Prostate gland (tissue), 2 donors: ENCODE results near the gene FAM234A.

ENCODE experiments used
- POLR2A ChIP-seq: fragments of 450-650 bp; IDR thresholded peaks from one replicate; pipeline ENCODE4 v1.6.1; 2016; ENCODE audit warnings: antibody characterized with exemption, mild to moderate bottlenecking
- POLR2AphosphoS5 ChIP-seq: sonication (generic); formaldehyde crosslinking; IDR thresholded peaks from one replicate; pipeline ENCODE4 v1.6.1; 2017; ENCODE audit warnings: antibody characterized with exemption
- TF ChIP-seq, protein P1 (sequence below), 4 experiments: fragments of 200-600 bp in 2 of 4; fragments of 450-650 bp in 2 of 4; sonication (generic) in 2 of 4; IDR thresholded peaks; 1 replicate in 3 of 4; 2 replicates in 1 of 4; pipeline ENCODE4 v1.5.1; 2016 to 2019; ENCODE audit warnings: antibody characterized with exemption in 4 of 4, mild to moderate bottlenecking in 2 of 4, moderate library complexity in 2 of 4

DNA sequence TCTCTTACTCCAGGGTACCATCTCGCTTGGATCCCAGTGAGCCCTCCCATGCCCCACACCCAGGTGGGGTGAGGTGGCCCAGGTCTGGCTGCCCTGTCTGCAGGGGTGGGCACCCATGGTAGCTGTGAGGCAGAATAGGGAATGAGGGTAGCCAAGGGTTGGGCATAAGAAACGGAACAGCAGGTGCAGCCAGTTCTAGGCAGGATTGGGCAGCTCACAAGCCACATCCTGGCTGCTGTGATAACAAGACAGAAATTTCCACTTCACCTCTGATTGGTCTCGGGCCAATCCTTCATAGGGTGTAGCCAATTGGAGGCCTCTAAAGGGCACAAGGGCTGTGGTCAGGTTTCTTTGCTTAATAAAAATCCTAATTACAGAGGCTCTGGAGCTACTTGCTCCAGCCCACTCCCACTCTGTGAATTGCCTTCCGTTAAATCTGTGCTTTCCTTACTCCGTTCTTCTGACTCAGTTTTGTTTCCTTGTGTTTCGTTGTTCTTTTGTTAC lies 44.3 kb downstream of the FAM234A start:
- TF ChIP-seq, protein P1, sequence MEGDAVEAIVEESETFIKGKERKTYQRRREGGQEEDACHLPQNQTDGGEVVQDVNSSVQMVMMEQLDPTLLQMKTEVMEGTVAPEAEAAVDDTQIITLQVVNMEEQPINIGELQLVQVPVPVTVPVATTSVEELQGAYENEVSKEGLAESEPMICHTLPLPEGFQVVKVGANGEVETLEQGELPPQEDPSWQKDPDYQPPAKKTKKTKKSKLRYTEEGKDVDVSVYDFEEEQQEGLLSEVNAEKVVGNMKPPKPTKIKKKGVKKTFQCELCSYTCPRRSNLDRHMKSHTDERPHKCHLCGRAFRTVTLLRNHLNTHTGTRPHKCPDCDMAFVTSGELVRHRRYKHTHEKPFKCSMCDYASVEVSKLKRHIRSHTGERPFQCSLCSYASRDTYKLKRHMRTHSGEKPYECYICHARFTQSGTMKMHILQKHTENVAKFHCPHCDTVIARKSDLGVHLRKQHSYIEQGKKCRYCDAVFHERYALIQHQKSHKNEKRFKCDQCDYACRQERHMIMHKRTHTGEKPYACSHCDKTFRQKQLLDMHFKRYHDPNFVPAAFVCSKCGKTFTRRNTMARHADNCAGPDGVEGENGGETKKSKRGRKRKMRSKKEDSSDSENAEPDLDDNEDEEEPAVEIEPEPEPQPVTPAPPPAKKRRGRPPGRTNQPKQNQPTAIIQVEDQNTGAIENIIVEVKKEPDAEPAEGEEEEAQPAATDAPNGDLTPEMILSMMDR (IDR thresholded peaks at IDR 0.05), result no peak
- TF ChIP-seq POLR2AphosphoS5 (no peak), POLR2A (no peak)
